ENCODE data around the gene ARSJ.
"Not testable (repeated sequence)": the region's sequence is repeated elsewhere in the genome, so short reads cannot be mapped to it uniquely, and the experiment has no call there.

Gene ARSJ

DNA sequence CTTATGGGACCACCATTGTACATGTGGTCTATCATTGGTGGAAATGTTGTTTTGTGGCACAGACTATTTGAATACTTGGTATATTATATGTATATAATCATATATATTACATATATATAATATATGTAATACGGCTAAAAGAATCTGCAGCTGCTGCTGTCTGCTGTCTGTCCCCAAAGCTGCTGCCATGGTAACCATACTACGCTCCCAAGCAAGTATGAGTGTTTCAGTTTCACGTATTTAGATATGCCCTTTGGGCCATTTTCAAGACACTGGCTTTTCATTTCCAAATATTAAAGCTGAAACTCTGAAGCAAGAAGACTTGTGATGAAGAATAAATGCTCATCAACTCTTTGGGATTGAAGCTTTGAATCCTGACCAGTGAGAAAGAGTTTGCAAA is 42.0 kb upstream of the ARSJ start:
- TF ChIP-seq, protein P1, sequence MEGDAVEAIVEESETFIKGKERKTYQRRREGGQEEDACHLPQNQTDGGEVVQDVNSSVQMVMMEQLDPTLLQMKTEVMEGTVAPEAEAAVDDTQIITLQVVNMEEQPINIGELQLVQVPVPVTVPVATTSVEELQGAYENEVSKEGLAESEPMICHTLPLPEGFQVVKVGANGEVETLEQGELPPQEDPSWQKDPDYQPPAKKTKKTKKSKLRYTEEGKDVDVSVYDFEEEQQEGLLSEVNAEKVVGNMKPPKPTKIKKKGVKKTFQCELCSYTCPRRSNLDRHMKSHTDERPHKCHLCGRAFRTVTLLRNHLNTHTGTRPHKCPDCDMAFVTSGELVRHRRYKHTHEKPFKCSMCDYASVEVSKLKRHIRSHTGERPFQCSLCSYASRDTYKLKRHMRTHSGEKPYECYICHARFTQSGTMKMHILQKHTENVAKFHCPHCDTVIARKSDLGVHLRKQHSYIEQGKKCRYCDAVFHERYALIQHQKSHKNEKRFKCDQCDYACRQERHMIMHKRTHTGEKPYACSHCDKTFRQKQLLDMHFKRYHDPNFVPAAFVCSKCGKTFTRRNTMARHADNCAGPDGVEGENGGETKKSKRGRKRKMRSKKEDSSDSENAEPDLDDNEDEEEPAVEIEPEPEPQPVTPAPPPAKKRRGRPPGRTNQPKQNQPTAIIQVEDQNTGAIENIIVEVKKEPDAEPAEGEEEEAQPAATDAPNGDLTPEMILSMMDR (IDR thresholded peaks at IDR 0.05; ENCODE audit: insufficient read depth, low read length, poor library complexity, severe bottlenecking) = no peak
- no peak for DNase-seq (ENCODE audit: extremely low read depth, insufficient read length)
- no peaks in the 10 kb centered on the region for H3K36me3 ChIP-seq (ENCODE audit: control insufficient read depth, insufficient read depth, low read length)
- no peaks in the 10 kb centered on the region for H3K27me3 ChIP-seq (replicated peaks; ENCODE audit: control insufficient read depth, insufficient read depth, low read length)
- H3K4me3 ChIP-seq (replicated peaks; ENCODE audit: low read depth, low read length) = no peak overlapping the region

DNA sequence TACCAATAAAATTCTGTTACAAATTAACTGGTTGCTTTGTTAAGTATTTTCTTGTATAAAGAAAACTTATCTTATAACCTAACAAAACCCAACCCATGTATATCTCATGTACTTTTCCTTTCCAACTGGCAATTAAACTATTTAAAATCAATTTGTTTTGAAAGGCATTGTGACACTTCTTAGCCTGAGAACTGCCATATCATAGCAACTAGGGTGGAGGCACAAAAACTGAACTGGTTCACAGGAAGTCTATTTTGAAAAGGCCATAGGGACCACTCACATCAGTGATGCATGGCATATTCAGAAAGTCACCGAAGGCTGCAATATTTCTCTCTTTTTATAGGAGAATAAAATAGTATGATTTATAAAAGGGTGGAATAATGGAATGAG is 40.5 kb upstream of the ARSJ start:
- H3K27me3 ChIP-seq (replicated peaks; ENCODE audit: control insufficient read depth, insufficient read depth, low read length) = no peaks in the 10 kb centered on the region
- TF ChIP-seq, protein P1 (IDR thresholded peaks at IDR 0.05; ENCODE audit: insufficient read depth, low read length, poor library complexity, severe bottlenecking) = no peak
- DNase-seq (ENCODE audit: extremely low read depth, insufficient read length) = no peak
- no peak overlapping the region for H3K4me3 ChIP-seq (replicated peaks; ENCODE audit: low read depth, low read length)
- no peaks in the 10 kb centered on the region for H3K36me3 ChIP-seq (ENCODE audit: control insufficient read depth, insufficient read depth, low read length)

DNA sequence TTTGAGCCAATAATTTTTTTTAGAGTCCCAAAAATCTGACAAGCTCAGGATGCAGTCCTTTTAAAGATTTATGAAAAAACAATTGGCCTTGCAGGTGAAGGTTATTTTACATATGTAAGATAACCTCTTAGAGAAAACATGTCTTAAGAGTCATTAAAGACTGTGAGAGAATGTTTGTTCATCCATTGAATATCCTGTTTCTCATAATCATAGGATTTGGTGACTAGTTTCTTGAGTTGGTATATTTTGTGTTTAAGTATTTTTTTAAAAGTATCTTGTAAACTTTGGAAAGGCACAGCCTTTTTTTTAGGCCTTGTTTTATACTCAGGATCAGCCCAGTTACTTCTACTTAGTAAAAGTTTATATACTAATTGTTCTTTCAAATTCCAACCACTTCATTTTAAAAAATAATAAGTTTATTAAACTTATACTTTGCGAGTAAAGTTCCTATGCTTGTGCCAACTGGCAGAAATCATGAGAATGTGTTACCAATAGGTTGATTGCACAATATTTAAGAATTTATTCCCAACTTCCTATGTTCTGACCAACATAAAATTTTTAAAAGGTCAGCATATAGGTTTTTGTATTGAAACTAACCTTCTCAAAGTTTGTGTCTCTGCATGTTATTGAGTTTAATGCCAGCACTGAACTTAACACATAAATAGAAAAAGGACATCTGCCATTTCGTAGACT is 40.0 kb upstream of the ARSJ start:
- no peak for DNase-seq (ENCODE audit: extremely low read depth, insufficient read length)
- TF ChIP-seq, protein P1 (IDR thresholded peaks at IDR 0.05; ENCODE audit: insufficient read depth, low read length, poor library complexity, severe bottlenecking) = no peak
- Histone ChIP-seq H3K36me3 (ENCODE audit: control insufficient read depth, insufficient read depth, low read length) (no peaks in the 10 kb centered on the region), H3K4me3 (replicated peaks; ENCODE audit: low read depth, low read length) (no peak overlapping the region), H3K27me3 (replicated peaks; ENCODE audit: control insufficient read depth, insufficient read depth, low read length) (no peaks in the 10 kb centered on the region)

DNA sequence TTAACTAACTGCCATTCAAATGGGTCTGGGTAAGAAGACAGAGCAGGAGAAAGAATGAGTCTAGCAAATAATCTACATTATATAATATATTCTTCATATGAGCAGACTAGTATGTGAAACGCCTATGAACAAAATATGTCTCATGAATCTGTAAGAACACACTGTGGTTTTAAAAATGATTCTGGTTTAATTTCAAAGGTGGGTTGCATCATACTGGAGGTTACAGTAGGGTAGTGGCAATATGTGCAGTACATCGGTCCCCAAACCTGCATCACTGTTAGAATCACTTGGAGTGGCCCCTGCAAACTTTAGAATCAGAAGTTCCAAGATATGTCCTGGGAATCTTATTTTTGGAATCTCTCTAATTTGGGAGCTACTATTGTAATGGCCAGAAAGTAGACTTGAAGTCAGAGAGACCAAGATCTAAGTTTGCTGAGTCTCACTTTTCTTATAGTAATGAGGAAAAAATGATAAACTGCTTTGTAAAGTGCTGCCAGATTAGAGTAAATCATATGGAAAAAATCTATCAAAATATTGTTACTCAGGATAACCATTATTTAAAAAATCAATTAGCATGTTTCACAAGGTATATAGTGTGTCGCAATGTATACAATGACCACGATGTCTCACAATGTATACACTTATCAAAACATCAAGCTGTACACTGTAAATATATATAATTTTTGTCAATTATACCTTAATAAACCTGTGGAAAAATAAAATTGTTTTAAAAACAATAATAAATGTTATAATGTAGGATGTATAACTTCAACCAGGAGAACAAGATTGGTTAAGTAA is 37.9 kb upstream of the ARSJ start:
- Histone ChIP-seq H3K36me3 (ENCODE audit: control insufficient read depth, insufficient read depth, low read length) (no peaks in the 10 kb centered on the region), H3K27me3 (replicated peaks; ENCODE audit: control insufficient read depth, insufficient read depth, low read length) (no peaks in the 10 kb centered on the region), H3K4me3 (replicated peaks; ENCODE audit: low read depth, low read length) (no peak overlapping the region)
- TF ChIP-seq, protein P1 (IDR thresholded peaks at IDR 0.05; ENCODE audit: insufficient read depth, low read length, poor library complexity, severe bottlenecking) = no peak
- no peak for DNase-seq (ENCODE audit: extremely low read depth, insufficient read length)

DNA sequence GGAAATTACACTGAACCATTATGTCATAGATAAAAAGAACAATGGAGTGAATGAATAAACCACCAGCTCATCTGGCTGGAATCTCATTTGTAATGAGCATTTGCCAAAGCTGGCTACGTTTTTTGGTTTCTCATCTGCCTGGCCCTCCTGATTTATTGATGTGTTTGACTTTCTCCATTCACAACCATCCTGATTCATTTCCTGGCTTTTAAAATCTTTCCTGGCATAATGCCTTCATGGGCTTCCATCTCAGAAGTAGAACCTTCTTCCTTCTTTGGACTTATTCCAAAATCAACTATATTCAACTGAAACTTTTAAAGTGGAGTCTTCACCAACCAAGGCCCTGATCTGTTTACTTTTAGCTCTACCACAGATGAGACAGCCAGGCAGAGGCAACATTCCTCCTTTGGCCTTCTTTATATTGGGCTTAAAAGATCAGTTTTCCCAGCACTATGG is 36.0 kb upstream of the ARSJ start:
- DNase-seq (ENCODE audit: extremely low read depth, insufficient read length) = no peak
- TF ChIP-seq, protein P1 (IDR thresholded peaks at IDR 0.05; ENCODE audit: insufficient read depth, low read length, poor library complexity, severe bottlenecking) = no peak
- H3K36me3 ChIP-seq (ENCODE audit: control insufficient read depth, insufficient read depth, low read length) = no peaks in the 10 kb centered on the region
- H3K4me3 ChIP-seq (replicated peaks; ENCODE audit: low read depth, low read length) = no peak overlapping the region
- H3K27me3 ChIP-seq (replicated peaks; ENCODE audit: control insufficient read depth, insufficient read depth, low read length) = no peaks in the 10 kb centered on the region

DNA sequence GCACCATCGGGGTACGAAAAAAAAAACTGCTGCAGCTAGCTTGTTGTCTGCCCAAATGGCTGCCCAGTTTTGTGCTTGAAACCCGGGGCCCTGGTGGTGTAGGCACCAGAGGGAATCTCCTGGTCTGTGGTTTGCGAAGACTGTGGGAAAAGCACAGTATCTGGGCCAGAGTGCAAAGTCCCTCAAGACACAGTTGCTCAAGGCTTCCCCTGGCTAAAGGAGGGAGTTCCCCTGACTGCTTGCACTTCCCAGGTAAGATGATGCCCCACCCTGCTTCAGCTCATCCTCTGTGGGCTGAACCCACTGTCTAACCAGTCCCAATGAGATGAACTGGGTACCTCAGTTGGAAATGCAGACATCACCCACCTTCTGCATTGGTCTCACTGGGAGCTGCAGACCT is 33.8 kb upstream of the ARSJ start:
- not testable (repeated sequence) for H3K36me3 ChIP-seq (ENCODE audit: control insufficient read depth, insufficient read depth, low read length); H3K27me3 ChIP-seq (replicated peaks; ENCODE audit: control insufficient read depth, insufficient read depth, low read length); DNase-seq (ENCODE audit: extremely low read depth, insufficient read length); H3K4me3 ChIP-seq (replicated peaks; ENCODE audit: low read depth, low read length)
